KMS-11 (cell line): ENCODE results near the gene SERBP1.
"Not testable (repeated sequence)": the region's sequence is repeated elsewhere in the genome, so short reads cannot be mapped to it uniquely, and the experiment has no call there.

Source experiments
- H2AFZ ChIP-seq: fragments of 200-600 bp; sonication (generic); 2 replicates; pipeline ENCODE4 v1.6.1; 2016; ENCODE audit warnings: antibody characterized with exemption, mixed run types, low read depth
- H3K27ac ChIP-seq: fragments of 200-600 bp; sonication (generic); 2 replicates; pipeline ENCODE4 v1.6.1; 2016; ENCODE audit warnings: mild to moderate bottlenecking, mixed run types
- H3K27me3 ChIP-seq: fragments of 200-600 bp; sonication (generic); 2 replicates; pipeline ENCODE4 v1.6.1; 2017; ENCODE audit warnings: mild to moderate bottlenecking, low read depth, mixed run types, moderate library complexity; ENCODE audit not compliant: insufficient read depth
- H3K36me3 ChIP-seq: fragments of 200-600 bp; sonication (generic); 2 replicates; pipeline ENCODE4 v1.6.1; 2017; ENCODE audit warnings: mild to moderate bottlenecking, mixed run types; ENCODE audit not compliant: insufficient read depth
- H3K4me1 ChIP-seq: fragments of 200-600 bp; sonication (generic); 2 replicates; pipeline ENCODE4 v1.6.1; 2016; ENCODE audit warnings: mild to moderate bottlenecking, low read depth, mixed run types; ENCODE audit not compliant: poor library complexity, severe bottlenecking
- H3K4me2 ChIP-seq: fragments of 200-600 bp; sonication (generic); 2 replicates; pipeline ENCODE4 v1.7.0; 2016; ENCODE audit warnings: mild to moderate bottlenecking, mixed run types
- H3K4me3 ChIP-seq: fragments of 200-600 bp; sonication (generic); IDR thresholded peaks from 2 replicates; pipeline ENCODE4 v1.6.1; 2017; ENCODE audit warnings: low read depth, low read length, mixed read lengths; ENCODE audit not compliant: insufficient read depth
- H3K79me2 ChIP-seq: fragments of 200-600 bp; sonication (generic); 2 replicates; pipeline ENCODE4 v1.6.1; 2016; ENCODE audit warnings: low read depth, mixed run types; ENCODE audit not compliant: insufficient read depth
- H3K9ac ChIP-seq: fragments of 200-600 bp; sonication (generic); 2 replicates; pipeline ENCODE4 v1.6.1; 2016; ENCODE audit warnings: mild to moderate bottlenecking, mixed run types
- H4K20me1 ChIP-seq: fragments of 200-600 bp; sonication (generic); 2 replicates; pipeline ENCODE4 v1.6.1; 2016; ENCODE audit warnings: mild to moderate bottlenecking, mixed run types; ENCODE audit not compliant: insufficient read depth
- CTCF ChIP-seq: fragments of 200-600 bp; sonication (generic); conservative IDR thresholded peaks from 2 replicates; pipeline ENCODE4 v1.6.1; 2017; ENCODE audit warnings: low read depth, mild to moderate bottlenecking, antibody characterized with exemption, low read length, moderate library complexity, mixed read lengths

SERBP1 gene

GRCh38 chr1:67405473-67406245, 24.5 kb downstream of the SERBP1 start:
- no peak for TF ChIP-seq CTCF
- H2AFZ ChIP-seq, result no peak overlapping the region
- H3K27me3 ChIP-seq, result no peaks in the 10 kb centered on the region
- no peaks in the 10 kb centered on the region for H3K36me3 ChIP-seq
- H3K9ac ChIP-seq, result no peak overlapping the region
- no peaks in the 10 kb centered on the region for H3K79me2 ChIP-seq
- H3K4me3 ChIP-seq, result no peak overlapping the region
- H3K4me2 ChIP-seq, result no peak overlapping the region
- H4K20me1 ChIP-seq, result no peaks in the 10 kb centered on the region
- H3K27ac ChIP-seq, result no peak overlapping the region
- no peaks in the 10 kb centered on the region for H3K4me1 ChIP-seq

- no peaks in the 10 kb centered on the region for H4K20me1 ChIP-seq
- no peaks in the 10 kb centered on the region for H3K36me3 ChIP-seq
- no peaks in the 10 kb centered on the region for H3K79me2 ChIP-seq
- no peak overlapping the region for H3K4me3 ChIP-seq
- H2AFZ ChIP-seq, result no peak overlapping the region
- H3K27me3 ChIP-seq, result no peaks in the 10 kb centered on the region
- H3K9ac ChIP-seq, result no peak overlapping the region
- TF ChIP-seq CTCF, result no peak
- no peak overlapping the region for H3K27ac ChIP-seq
- H3K4me1 ChIP-seq, result no peaks in the 10 kb centered on the region
- H3K4me2 ChIP-seq, result no peak overlapping the region
These were observed 26.0 kb downstream of the SERBP1 start for GRCh38 chr1:67404212-67404620.

- H3K27ac ChIP-seq, result no peak overlapping the region
- H3K9ac ChIP-seq, result no peak overlapping the region
These were observed 28.8 kb downstream of the SERBP1 start for GRCh38 chr1:67401443-67401842.

GRCh38 chr1:67400029-67400786, 30.0 kb downstream of the SERBP1 start:
- H3K4me2 ChIP-seq, H3K27ac ChIP-seq, H3K36me3 ChIP-seq: not testable (repeated sequence)

More at GRCh38 chr1:67401443-67401842, 28.8 kb downstream of the SERBP1 start:
- no peaks in the 10 kb centered on the region for H3K36me3 ChIP-seq
- no peaks in the 10 kb centered on the region for H4K20me1 ChIP-seq
- H2AFZ ChIP-seq, result no peak overlapping the region
- no peak overlapping the region for H3K4me2 ChIP-seq
- TF ChIP-seq CTCF, result no peak
- no peaks in the 10 kb centered on the region for H3K27me3 ChIP-seq
- no peaks in the 10 kb centered on the region for H3K4me1 ChIP-seq
- no peak overlapping the region for H3K4me3 ChIP-seq
- no peaks in the 10 kb centered on the region for H3K79me2 ChIP-seq

More at GRCh38 chr1:67400029-67400786, 30.0 kb downstream of the SERBP1 start:
- H3K79me2 ChIP-seq, H3K9ac ChIP-seq, H3K4me3 ChIP-seq, H3K4me1 ChIP-seq, H2AFZ ChIP-seq, H3K27me3 ChIP-seq, H4K20me1 ChIP-seq: not testable (repeated sequence)
